B cell (primary cell): ENCODE results near the gene PPP1R14C.

Experiments used
- CTCF ChIP-seq: fragments of 200-600 bp; IDR thresholded peaks from one replicate; pipeline ENCODE4 v1.8.0; 2022; ENCODE audit warnings: antibody characterized with exemption, mild to moderate bottlenecking
- EZH2 ChIP-seq: IDR thresholded peaks from 2 replicates; pipeline ENCODE4 v1.6.1; 2012; ENCODE audit warnings: borderline replicate concordance, low read depth, mild to moderate bottlenecking, moderate library complexity, low read length; ENCODE audit not compliant: insufficient read depth, poor library complexity, severe bottlenecking

GRCh38 chr6:150238336-150238741, 95.5 kb downstream of the PPP1R14C start:
- no peak for TF ChIP-seq CTCF
- no peak for TF ChIP-seq EZH2
